Neutrophil (primary cell): ENCODE data around the gene PMS1.

Experiments
- H3K27ac ChIP-seq: fragments of 200-600 bp; sonication (generic); 2 replicates; pipeline ENCODE4 v1.5.1; 2016; ENCODE audit warnings: mild to moderate bottlenecking, moderate library complexity
- H3K27me3 ChIP-seq: fragments of 200-600 bp; sonication (generic); 2 replicates; pipeline ENCODE4 v1.6.0; 2016; ENCODE audit warnings: mild to moderate bottlenecking
- H3K36me3 ChIP-seq: fragments of 200-600 bp; sonication (generic); 2 replicates; pipeline ENCODE4 v1.5.1; 2017
- H3K4me1 ChIP-seq, 2 experiments: fragments of 200-600 bp in 1 of 2; sonication (generic) in 1 of 2; 1 replicate in 1 of 2; 2 replicates in 1 of 2; pipeline versions ENCODE4 v1.5.1 to v1.6.1; 2013 to 2016; ENCODE audit warnings: low read depth in 1 of 2, low read length in 1 of 2, mild to moderate bottlenecking in 1 of 2, moderate library complexity in 1 of 2; ENCODE audit not compliant: control insufficient read depth in 1 of 2, insufficient read depth in 1 of 2
- H3K4me3 ChIP-seq, 2 experiments: fragments of 200-600 bp in 1 of 2; sonication (generic) in 1 of 2; 1 replicate in 1 of 2; 2 replicates in 1 of 2; pipeline ENCODE4 v1.5.1; 2013 to 2016; ENCODE audit warnings: low read depth in 1 of 2, low read length in 1 of 2, mild to moderate bottlenecking in 1 of 2, moderate library complexity in 1 of 2
- H3K9me3 ChIP-seq: fragments of 200-600 bp; sonication (generic); 2 replicates; pipeline ENCODE4 v1.5.1; 2016
- TF ChIP-seq, protein P1 (sequence below): fragments of 200-600 bp; sonication (generic); IDR thresholded peaks from 2 replicates; pipeline ENCODE4 v1.5.1; 2016; ENCODE audit warnings: antibody characterized with exemption

Gene PMS1

DNA sequence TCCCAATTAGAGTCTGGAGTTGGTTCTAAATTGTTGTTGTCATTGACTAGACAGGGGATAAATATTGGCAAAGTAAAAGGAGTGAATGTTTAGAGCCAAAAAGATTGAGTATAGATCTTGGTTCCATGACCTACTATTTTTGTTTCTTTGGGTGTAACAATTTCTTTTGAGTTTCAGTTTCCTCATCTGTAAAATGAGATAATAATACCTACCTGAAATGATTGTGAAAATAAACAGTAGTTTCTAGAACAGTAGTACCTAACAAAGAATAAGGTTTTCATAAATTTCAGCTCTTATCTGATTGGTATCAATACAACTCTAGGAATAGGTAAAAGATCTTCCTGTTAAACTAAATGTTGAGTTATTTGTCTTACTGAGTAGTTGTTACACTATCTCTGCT is 56.8 kb downstream of the PMS1 start:
- H3K27ac ChIP-seq = no peak overlapping the region
- no peaks in the 10 kb centered on the region for H3K27me3 ChIP-seq
- no peak overlapping the region for H3K4me3 ChIP-seq
- H3K4me1 ChIP-seq = peaks cover 5 to 7% of the 10 kb centered on the region in 2 experiments
- no peaks in the 10 kb centered on the region for H3K36me3 ChIP-seq
- no peaks in the 10 kb centered on the region for H3K9me3 ChIP-seq
- TF ChIP-seq, protein P1, sequence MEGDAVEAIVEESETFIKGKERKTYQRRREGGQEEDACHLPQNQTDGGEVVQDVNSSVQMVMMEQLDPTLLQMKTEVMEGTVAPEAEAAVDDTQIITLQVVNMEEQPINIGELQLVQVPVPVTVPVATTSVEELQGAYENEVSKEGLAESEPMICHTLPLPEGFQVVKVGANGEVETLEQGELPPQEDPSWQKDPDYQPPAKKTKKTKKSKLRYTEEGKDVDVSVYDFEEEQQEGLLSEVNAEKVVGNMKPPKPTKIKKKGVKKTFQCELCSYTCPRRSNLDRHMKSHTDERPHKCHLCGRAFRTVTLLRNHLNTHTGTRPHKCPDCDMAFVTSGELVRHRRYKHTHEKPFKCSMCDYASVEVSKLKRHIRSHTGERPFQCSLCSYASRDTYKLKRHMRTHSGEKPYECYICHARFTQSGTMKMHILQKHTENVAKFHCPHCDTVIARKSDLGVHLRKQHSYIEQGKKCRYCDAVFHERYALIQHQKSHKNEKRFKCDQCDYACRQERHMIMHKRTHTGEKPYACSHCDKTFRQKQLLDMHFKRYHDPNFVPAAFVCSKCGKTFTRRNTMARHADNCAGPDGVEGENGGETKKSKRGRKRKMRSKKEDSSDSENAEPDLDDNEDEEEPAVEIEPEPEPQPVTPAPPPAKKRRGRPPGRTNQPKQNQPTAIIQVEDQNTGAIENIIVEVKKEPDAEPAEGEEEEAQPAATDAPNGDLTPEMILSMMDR = no peak

DNA sequence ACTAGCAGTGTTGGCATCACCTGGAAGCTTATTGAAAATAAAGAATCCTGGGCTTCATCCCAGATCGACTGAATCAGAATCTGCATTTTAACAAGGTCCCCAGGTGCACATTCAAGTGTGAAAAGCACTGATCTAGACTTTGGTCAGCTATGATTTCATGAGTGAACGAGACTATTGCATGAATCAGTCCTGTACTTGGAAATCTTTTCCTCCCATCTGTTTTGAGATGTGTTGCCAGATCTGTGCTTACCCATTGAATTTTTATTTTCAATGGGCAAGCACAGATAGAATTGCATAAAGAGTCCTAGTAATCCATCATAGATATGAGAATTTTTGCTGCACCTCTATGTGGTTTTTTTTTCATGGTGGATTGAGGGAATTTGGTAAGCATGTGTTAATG is 64.0 kb downstream of the PMS1 start:
- H3K4me1 ChIP-seq = no peaks in the 10 kb centered on the region
- TF ChIP-seq, protein P1 = no peak
- no peak overlapping the region for H3K27ac ChIP-seq
- H3K27me3 ChIP-seq = no peaks in the 10 kb centered on the region
- no peaks in the 10 kb centered on the region for H3K9me3 ChIP-seq
- no peaks in the 10 kb centered on the region for H3K36me3 ChIP-seq
- H3K4me3 ChIP-seq = no peak overlapping the region

DNA sequence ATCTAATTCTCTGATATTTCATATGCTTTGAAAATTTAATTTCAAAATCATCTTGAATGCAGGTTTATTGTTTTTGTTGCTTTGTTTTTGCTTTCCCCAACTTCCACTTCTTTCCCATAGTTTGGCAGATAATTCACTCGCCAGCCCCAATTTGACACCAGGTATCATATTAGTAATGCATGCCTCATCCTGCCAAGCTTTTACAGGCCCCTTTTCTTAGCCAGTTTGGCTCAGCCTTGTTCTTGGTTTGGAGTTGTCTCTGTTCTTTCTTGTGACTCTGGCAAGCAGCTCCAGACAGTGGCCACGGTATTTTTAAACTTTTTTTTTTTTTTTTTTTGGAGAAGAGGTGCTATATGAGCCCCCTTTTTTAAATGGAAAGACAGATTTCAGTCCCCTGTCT is 65.3 kb downstream of the PMS1 start:
- Histone ChIP-seq H3K9me3 (no peaks in the 10 kb centered on the region), H3K4me3 (no peak overlapping the region), H3K27ac (no peak overlapping the region), H3K4me1 (no peaks in the 10 kb centered on the region), H3K27me3 (no peaks in the 10 kb centered on the region), H3K36me3 (no peaks in the 10 kb centered on the region)
- TF ChIP-seq, protein P1 = no peak

DNA sequence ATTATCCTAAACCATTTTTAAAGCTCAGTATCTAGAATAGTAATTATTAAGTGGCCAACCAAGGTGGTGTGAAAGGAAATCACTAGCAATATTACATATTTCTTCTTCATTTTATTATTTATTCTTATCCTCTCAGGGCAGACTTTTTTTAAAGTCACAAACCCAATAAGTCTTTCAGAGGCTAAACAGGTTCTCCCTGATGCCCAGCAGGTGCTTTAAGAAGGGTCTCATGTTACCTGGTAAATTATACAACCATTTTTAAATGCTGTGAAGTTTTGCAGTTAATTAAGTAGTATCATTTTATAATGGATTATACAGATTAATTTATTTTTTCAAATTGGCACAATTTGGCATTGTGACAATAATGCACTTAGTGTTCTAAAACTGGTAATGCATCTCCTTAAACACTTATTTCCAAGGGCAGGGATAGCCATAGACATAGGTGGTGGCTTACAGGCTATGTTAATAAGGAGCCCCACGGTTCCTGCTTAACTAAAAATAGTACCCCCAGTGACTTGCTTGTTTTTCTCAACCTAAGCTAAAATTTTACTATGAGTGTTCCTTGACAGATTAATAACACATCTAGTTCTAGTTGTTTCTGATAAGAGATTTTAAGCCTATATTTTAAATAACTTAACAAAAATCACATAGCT is 67.0 kb downstream of the PMS1 start:
- Histone ChIP-seq H3K4me3 (no peak overlapping the region), H3K9me3 (no peaks in the 10 kb centered on the region), H3K27ac (no peak overlapping the region), H3K27me3 (no peaks in the 10 kb centered on the region), H3K36me3 (no peaks in the 10 kb centered on the region), H3K4me1 (no peaks in the 10 kb centered on the region)
- TF ChIP-seq, protein P1 = no peak

DNA sequence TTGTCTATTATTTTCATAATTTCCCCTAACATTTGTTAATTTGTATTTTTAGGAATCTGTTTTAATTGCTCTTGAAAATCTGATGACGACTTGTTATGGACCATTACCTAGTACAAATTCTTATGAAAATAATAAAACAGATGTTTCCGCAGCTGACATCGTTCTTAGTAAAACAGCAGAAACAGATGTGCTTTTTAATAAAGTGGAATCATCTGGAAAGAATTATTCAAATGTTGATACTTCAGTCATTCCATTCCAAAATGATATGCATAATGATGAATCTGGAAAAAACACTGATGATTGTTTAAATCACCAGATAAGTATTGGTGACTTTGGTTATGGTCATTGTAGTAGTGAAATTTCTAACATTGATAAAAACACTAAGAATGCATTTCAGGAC is 69.9 kb downstream of the PMS1 start:
- TF ChIP-seq, protein P1 = no peak
- no peak overlapping the region for H3K27ac ChIP-seq

More for the DNA sequence above, 69.9 kb downstream of the PMS1 start:
- no peak overlapping the region for H3K4me3 ChIP-seq
- H3K9me3 ChIP-seq = no peaks in the 10 kb centered on the region
- no peaks in the 10 kb centered on the region for H3K36me3 ChIP-seq
- H3K4me1 ChIP-seq = no peaks in the 10 kb centered on the region
- no peaks in the 10 kb centered on the region for H3K27me3 ChIP-seq
